A172 (cell line): ENCODE data around the gene GPSM3. TPM values are rescaled to one million over a fixed set of nuclear protein-coding genes. Genes with fewer than 3 reads are reported as not detected.
"Not testable (repeated sequence)": the region's sequence is repeated elsewhere in the genome, so short reads cannot be mapped to it uniquely, and the experiment has no call there.

Experiments
- DNase-seq: peaks from one replicate; pipeline ENCODE4 v3.0.0-alpha.2; 2015; ENCODE audit warnings: low spot score
- total RNA-seq: library from RNA; depleted of rRNA; stranded (reverse); fragments of >200 nt; shearing (Covaris generic); gene quantifications from 2 replicates; pipeline ENCODE4 v1.2.3, GENCODE V29; 2014; rRNA removed

The GPSM3 gene
- total RNA-seq, 1 experiment from 2014 or later: 3.4 TPM

DNA sequence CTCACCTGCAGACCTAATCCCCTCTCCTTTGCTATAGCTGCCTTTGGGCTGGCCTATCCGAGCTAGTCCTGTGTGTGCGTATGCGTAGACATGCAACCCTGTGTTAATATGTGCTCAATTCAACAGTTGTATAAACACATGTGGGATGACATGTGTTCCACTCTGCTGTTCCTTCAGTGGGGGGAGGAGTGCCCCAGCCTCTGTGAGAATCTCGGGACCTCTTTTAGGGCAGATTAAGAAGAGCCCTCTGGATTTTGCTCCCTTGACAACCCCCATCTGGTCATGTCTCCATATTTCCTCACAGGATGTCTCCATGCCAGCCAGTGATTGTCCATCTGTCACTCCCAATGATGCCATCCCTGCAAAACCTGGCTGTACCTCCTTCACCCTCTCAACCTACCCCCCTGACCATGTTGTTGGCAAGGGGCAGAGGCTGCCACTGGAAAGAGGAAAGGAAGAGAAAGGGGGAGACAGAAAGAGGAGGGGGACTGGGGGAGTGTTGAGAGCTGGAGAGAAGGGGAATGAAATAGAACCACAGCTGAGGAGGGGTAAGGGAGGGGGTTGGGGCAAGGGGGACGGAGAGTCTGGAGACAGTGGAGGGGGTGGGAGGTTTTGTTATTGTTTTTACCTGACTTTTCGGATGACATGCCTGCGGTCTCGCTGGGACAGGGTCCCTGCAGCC is 41.1 kb downstream of the GPSM3 start:
- no peak for DNase-seq

DNA sequence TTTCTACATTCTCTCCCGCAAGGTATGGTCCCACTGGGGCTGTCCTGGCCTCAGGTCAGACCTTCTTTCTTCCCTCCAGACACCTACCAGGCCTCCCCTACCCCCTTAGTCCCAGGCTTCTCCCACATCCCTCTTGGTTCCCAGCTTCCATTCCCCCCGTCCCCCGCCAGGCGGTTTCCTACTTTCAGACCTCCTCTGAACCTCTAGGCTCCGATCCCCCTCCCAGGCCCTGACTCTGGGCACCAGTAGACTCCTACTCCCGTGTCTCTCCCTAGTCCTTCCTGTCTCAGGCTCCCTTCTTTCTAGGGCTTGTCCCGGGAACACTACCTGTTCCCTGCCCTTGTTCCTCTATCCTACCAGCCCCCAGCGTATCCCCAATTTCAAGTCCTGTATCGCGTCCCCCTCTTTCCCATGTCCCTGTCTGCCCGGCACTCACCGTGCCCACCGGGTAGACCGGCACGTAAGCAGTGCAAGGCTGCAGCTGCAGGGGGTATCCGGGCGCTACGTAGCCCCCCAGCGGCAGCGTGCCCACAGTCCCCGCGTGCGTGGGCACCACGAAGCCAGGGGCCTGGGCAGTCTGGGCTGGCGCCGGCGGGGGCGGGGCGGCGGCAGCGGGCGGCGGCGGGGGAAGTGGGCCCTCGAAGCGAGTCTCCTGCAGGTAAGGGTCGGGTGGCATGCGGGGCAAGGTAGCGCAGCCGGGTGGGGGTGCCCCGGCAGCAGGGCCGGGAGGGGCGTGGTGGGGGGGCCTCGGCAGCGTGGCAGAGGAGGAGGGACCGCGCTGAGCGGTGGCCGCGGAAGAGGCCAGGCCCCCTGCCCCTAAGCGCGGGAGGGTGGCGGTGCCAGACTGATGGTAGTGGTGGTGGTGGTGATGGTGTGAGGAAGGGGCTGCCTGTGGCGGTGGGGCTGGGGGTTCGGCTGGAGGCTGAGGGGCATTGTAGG is 42.2 kb downstream of the GPSM3 start:
- DNase-seq: no peak

DNA sequence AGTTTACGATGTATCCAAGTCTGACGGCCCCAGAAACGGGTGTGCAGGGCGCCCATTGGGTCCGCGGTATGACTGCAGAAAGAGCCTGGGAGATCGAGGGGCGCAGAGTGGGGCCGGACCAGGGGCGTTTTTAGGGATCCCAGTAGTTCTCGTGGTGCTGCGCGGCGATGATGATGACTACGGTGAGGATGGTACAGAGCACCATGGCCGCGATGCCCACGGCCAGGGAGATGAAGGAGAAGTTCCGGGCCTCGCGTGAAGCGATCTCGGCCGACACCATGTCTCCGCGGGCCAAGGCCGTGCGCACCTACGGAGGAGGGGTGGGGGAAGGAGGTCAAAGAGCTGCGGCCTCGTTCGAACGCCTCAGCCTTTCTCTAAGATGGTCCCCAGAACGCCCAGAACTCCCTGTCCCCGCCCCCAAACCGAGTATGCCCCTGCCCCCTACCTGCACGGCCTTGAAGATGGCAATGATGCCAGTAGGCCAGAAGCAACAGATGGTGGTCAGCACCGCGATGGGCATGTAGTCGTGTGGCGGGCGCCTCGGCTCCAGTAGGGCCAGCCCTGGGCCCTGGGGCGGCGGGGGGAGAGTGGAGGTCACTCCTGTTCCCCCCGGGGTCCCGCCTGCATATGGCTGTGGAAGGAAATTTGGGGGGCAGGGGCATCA is 43.2 kb downstream of the GPSM3 start:
- DNase-seq: no peak

DNA sequence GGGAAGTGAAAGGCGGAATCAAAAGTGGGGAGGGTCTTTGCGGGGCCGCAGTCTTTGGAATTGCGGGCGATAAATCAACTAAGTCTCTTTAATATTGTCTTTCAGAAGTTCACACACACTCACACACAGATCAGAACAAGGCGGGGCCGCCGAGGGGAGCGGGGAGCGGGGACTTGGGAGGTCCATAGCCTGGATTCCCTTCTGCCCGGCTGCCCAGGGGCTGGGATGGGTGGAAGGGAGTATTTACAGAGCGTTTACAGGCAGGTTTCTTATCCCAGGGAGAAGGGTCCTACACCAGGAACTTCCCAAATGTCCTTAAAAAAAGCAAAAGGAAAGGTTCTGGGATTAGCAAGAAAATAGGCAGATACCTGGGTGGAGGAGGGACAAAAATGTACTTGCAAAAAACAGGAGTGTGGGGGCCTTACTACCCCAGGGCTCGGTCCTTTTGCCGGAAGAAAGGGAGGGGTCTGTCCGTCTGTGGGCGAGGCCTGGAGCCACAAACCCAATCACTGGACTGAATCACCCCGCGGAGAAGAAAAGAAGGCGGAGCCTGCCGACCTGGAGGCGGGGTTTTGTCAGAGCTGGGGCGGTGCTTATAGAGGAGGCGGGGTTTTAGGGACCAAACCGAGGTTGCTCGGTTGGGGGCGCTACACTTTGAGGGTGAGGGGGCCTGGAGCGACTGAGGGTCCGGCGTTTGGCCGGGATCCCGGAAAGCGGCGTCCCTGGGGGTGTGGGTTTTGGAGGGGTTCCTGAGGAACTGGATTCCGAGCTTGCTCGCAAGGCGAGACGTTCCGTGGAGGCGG is 44.0 kb downstream of the GPSM3 start:
- no peak for DNase-seq

DNA sequence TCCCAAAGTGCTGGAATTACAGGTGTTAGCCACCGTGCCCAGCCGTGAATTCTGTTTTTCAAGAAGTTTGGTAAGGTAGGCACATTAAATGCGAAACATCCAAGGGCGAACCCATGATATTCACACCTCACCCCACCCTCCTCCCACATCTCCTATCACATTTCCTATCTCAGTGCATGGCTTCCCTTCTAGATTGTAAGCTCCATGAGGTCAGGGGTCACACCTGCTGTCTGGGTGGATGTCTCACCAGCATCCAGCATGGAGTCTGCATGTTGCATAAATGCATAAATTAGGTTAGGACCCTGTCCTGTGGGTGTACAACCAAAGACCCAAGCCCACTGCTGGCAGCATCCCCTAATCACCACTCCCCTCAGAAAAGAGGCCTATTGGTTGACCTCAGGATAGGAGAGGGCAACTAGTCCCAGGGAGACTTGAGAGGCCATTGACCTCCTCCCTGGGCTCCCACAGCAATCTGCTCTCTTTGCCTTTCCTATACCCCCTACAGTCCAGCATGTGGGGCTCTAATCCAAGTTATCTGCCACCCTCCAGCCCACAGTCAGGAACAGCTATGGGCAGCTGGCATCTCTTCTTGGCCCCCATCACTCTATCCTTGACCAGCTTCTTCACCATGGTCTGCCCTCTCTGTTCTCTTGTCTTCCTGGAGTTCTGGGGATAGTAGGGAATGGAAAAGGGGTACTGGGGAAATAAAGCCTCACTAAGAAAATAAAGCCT is 44.9 kb downstream of the GPSM3 start:
- DNase-seq: no peak

DNA sequence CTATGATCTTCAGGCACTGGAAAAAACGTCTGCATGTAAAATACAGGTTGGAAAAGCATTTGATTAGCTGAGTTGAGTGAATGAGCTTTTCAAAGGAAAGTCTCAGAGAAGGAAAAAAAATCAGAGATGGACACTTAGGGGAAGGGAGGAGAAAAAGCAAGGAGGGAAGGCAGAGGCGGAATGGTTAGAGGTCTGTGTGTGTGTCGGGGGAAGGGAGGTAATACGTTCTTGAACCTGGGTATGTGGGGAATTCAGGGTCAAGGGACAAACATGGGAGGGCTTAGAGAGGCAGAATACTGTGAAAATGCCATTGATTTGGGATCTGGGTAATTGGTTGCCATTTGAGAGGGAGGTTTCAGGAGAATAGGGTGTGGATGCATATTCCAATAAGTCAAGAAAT is 45.8 kb downstream of the GPSM3 start:
- no peak for DNase-seq

DNA sequence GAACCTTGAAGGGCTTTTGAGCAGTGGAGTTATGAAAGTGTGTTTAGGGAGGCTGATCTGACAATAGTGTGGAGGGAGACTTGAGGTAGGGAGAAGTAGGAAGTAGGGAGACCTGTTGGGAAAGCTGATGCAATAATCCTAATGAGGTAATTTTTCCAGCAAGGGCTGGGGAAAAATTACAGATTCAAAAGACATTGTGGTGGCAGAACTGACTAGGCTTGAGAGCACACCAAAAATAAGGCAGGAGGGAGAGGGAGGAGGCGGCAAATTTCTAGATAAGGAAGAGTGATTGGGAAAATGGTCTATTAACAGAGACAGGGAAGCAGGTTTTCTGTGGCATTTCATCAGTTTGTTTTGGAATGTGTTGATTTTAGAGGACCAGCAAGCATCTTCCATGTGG is 46.2 kb downstream of the GPSM3 start:
- DNase-seq: no peak

DNA sequence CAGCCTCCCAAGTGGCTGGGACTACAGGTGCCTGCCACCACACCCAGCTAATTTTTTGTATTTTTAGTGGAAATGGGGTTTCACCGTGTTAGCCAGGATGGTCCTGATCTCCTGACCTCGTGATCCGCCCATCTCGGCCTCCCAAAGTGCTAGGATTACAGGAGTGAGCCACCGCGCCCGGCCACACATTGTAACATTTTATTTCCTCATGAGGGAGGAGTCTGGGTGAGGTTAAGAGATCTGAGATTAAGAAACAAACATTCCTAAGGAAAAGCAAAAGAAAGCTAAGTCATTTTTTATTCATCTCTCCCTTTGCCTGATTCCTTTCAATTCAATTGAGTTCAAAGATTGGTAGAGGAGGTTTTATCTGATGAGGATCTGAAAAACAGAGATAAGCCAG is 48.2 kb downstream of the GPSM3 start:
- not testable (repeated sequence) for DNase-seq

Other genes starting within 250 kb of the GPSM3 start
- 3.7 and 4.0 TPM in 2 replicates for gene CFB, start 246.5 kb downstream of the GPSM3 start, total RNA-seq
- 92.1 and 117 TPM in 2 replicates for gene NELFE, start 233.7 kb downstream of the GPSM3 start, total RNA-seq
- 26.0 and 29.9 TPM in 2 replicates for gene SKIC2, start 233.5 kb downstream of the GPSM3 start, total RNA-seq
- gene DXO, start 220.5 kb downstream of the GPSM3 start, total RNA-seq: 16.4 and 17.9 TPM in 2 replicates
- 1.2 and 1.6 TPM in 2 replicates for gene C4A, start 210.6 kb downstream of the GPSM3 start, total RNA-seq
- 0.62 and 2.5 TPM in 2 replicates for gene C4B, start 177.8 kb downstream of the GPSM3 start, total RNA-seq
- 0.05 TPM in 1 of 2 replicates, not detected in the other for gene CYP21A2, start 154.2 kb downstream of the GPSM3 start, total RNA-seq
- 45.0 and 45.7 TPM in 2 replicates for gene TNXB, start 83.3 kb downstream of the GPSM3 start, total RNA-seq
- 19.9 and 22.2 TPM in 2 replicates for gene ATF6B, start 64.4 kb downstream of the GPSM3 start, total RNA-seq
- 4.8 and 8.8 TPM in 2 replicates for gene FKBPL, start 62.4 kb downstream of the GPSM3 start, total RNA-seq
- gene PRRT1, start 40.7 kb downstream of the GPSM3 start, total RNA-seq: not detected in 2 replicates
- 4.7 and 7.7 TPM in 2 replicates for gene PPT2, start 38.5 kb downstream of the GPSM3 start, total RNA-seq
- 1.9 and 4.9 TPM in 2 replicates for gene EGFL8, start 28.0 kb downstream of the GPSM3 start, total RNA-seq
- 29.6 and 36.2 TPM in 2 replicates for gene AGPAT1, start 16.6 kb downstream of the GPSM3 start, total RNA-seq
- 59.4 and 61.7 TPM in 2 replicates for gene RNF5, start 14.2 kb downstream of the GPSM3 start, total RNA-seq
- gene AGER, start 8.4 kb downstream of the GPSM3 start, total RNA-seq: 0.60 and 2.2 TPM in 2 replicates
- gene PBX2, start 2.4 kb downstream of the GPSM3 start, total RNA-seq: 18.1 and 21.4 TPM in 2 replicates
- gene NOTCH4, start 31.4 kb upstream of the GPSM3 start, total RNA-seq: 0.81 and 1.6 TPM in 2 replicates
- not detected in 2 replicates for gene TSBP1, start 179.3 kb upstream of the GPSM3 start, total RNA-seq
- not detected in 2 replicates for gene BTNL2, start 214.5 kb upstream of the GPSM3 start, total RNA-seq
- gene HLA-DRA, start 247.2 kb upstream of the GPSM3 start, total RNA-seq: not detected in 2 replicates